Fibroblast of villous mesenchyme (primary cell): Measurements from ENCODE around the gene C1RL. TPM values are rescaled to one million over a fixed set of nuclear protein-coding genes. Genes with fewer than 3 reads are reported as not detected.

Source experiments
- DNase-seq: peaks from one replicate; pipeline ENCODE4 v3.0.0-alpha.2; 2010; ENCODE audit warnings: low read depth
- H3K4me3 ChIP-seq: 2 replicates; pipeline ENCODE4 v1.5.1; 2011; ENCODE audit warnings: low read depth, mild to moderate bottlenecking, low read length
- total RNA-seq: library from RNA; depleted of rRNA; stranded (reverse); fragments of >200 nt; gene quantifications from 2 replicates; pipeline ENCODE4 v1.2.3, GENCODE V29; 2012
- TF ChIP-seq, protein P1 (sequence below): IDR thresholded peaks from 2 replicates; pipeline ENCODE4 v1.5.1; 2012; ENCODE audit warnings: low read depth, mild to moderate bottlenecking, low read length; ENCODE audit not compliant: insufficient read depth

Gene C1RL
- total RNA-seq, 1 donor, result 30.2 TPM

DNA sequence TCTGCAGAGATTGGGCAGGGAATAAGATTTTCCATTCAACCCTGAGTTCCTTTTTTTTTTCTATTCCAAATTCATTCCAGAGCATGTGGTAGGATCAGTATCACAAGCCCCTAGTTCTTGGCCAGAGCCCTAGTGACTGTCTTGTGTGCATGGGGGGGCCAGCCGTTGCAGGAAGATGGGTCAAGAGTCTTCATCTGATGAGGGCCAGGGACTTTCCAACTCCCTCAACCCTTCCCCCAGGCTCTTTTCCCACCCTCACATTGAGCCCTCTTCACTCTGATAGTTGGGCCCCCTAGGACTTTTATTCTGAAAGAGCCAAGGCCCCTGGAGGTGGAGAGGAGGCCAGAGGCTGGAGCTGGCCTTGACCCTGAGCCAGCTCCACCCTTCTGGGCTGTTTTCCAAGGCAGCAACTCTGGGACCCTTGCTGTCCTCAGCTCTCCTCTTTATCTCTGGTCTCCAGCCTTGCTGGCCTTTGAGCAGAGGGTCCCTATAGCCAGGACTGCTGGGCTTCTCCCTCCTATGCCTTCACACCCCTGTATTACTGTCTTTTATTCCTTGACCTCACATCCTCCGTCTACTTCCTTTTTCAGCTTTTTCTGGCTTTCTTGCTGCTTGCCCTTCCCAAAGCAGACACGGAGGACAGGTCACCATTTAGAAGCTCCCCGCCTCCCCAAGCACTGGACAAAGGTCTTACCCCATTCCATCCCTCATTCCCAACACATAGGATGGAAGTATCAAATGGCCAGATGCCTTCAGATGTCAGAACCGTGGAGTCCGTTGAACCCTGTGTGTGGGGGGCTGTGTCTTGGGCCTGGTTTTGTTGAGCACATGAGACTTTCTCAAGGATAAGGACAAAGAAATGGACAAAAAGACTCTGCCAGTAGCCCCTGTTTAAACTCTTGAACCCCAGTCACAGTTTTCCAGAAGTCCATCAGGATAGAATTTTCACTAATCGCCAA, 14.1 kb upstream of the C1RL start:
- H3K4me3 ChIP-seq, result no peak overlapping the region
- no peak for DNase-seq
- TF ChIP-seq, protein P1, sequence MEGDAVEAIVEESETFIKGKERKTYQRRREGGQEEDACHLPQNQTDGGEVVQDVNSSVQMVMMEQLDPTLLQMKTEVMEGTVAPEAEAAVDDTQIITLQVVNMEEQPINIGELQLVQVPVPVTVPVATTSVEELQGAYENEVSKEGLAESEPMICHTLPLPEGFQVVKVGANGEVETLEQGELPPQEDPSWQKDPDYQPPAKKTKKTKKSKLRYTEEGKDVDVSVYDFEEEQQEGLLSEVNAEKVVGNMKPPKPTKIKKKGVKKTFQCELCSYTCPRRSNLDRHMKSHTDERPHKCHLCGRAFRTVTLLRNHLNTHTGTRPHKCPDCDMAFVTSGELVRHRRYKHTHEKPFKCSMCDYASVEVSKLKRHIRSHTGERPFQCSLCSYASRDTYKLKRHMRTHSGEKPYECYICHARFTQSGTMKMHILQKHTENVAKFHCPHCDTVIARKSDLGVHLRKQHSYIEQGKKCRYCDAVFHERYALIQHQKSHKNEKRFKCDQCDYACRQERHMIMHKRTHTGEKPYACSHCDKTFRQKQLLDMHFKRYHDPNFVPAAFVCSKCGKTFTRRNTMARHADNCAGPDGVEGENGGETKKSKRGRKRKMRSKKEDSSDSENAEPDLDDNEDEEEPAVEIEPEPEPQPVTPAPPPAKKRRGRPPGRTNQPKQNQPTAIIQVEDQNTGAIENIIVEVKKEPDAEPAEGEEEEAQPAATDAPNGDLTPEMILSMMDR, result no peak

DNA sequence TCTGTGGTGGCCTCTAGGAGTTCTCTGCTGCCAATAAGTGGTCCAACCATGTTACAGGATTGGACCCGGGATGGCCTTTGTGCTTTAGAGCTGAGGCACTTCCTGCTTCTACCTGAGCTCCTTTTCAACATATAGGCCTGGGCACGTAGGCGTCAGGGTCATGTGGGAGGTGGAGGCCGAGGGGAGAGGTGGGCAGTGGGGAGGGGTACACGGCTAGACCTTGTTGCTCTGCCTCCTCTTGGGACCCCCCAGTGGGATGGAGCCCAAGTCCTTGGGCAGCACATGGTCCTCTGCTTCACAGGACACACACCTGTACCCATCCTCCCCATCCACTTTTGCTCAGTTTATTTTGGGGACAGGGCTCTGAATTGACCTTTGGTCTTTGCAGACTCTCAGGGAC, 12.3 kb upstream of the C1RL start:
- no peak overlapping the region for H3K4me3 ChIP-seq
- TF ChIP-seq, protein P1, result no peak
- no peak for DNase-seq

DNA sequence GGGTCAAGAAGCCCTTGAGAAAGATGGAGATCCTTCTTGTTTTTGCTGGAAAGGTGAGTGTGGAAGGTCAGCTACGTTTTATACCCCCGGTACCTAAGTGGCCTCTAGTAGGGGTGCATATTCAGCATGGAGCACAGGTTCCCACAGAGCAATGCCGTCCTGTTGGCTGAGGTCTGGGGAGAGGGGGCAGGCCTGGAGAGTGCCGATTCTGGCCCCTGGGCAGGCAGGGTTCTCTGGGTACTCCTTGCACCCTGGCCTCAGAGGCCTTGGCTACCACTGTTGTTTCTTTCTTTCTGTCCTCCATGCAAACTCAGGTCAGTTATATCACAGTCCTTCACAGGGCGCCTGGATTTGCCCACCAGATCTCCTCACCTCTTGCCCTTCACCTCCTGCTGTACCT, 11.2 kb upstream of the C1RL start:
- H3K4me3 ChIP-seq, result no peak overlapping the region
- TF ChIP-seq, protein P1, result no peak
- DNase-seq, result no peak

DNA sequence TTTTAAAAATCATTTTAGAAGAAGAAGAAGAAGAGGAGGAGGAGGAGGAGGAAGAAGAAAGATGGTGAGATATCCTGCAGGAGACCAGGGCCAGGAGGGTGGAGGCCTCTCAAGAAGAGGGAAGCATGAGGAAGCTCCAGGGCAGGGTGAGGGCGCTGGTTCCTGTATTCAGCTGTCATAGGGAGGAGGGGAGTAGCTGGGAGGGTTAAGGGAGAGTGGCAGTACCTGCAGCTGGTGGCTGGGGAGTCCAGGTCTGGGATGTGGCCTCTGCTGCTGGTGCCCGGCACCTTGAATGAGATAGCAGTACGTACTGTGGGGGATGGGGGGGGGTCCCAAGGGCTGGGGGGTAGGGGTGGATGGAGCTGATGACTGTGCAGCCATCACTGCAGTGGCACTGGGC, 9.9 kb upstream of the C1RL start:
- TF ChIP-seq, protein P1, result no peak
- DNase-seq, result no peak

DNA sequence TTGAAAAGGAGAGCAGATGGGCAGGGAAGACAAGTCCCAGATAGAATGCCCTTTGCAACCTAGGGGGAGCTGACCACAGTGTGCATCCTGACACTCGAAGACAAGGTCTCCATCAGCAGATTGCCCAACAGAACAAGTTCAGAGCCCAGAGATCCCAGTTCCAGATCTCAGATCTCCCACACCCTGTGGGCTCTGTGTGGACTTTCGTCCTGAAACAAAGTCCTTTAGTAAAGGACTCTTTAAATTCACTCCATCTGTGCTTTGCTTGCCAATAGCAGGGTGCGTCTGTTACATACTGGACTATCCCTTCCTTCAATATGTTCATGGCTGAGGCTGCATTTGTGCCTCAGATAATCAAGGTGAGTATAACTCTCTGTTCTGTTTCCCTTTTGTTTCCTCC, 8.7 kb upstream of the C1RL start:
- TF ChIP-seq, protein P1, result no peak
- no peak for DNase-seq
- no peak overlapping the region for H3K4me3 ChIP-seq

More for the DNA sequence above, 9.9 kb upstream of the C1RL start:
- no peak overlapping the region for H3K4me3 ChIP-seq

DNA sequence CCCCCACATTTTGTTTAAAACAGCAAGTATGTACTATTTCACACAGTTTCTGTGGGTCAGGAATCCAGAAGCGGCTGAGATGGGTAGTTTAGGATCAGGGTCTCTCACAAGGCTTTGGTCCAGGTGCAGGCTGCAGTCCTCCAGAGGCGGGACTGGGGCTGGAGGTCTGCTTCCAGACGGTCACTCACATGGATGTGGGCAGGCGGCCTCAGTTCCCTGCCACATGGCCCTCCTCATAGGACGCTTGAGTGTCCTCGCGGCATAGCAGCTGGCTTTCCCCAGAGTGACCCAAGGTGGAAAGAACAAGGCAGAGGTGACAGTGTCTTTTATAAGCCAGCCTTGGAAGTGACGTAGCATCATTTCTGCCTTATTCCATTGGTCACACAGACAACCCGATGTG, 7.9 kb upstream of the C1RL start:
- TF ChIP-seq, protein P1, result no peak
- no peak for DNase-seq
- no peak overlapping the region for H3K4me3 ChIP-seq
